Stomach (tissue), 9 donors: ENCODE data around the gene ZMAT3. TPM values are rescaled to one million over a fixed set of nuclear protein-coding genes. Genes with fewer than 3 reads are reported as not detected.
"Not testable (repeated sequence)": the region's sequence is repeated elsewhere in the genome, so short reads cannot be mapped to it uniquely, and the experiment has no call there.

Experiments
- DNase-seq, 2 donors: peaks; one replicate each; pipeline versions ENCODE4 v3.0.0 to v3.0.0-alpha.2; 2013 to 2019
- H3K27ac ChIP-seq, 5 donors: fragments of 200-600 bp in 4 of 5; sonication (generic) in 4 of 5; one replicate each; pipeline ENCODE4 v1.5.1; 2013 to 2019; ENCODE audit warnings: mild to moderate bottlenecking in 1 of 5, moderate library complexity in 1 of 5
- H3K27me3 ChIP-seq, 3 donors: fragments of 200-600 bp; sonication (generic); one replicate each; pipeline ENCODE4 v1.5.1; 2017 to 2019; ENCODE audit warnings: mixed run types in 1 of 3
- H3K36me3 ChIP-seq, 4 donors: fragments of 200-600 bp; sonication (generic); 1 replicate in 3 of 4; 2 replicates in 1 of 4; pipeline ENCODE4 v1.5.1; 2016 to 2019
- H3K4me1 ChIP-seq, 4 donors: fragments of 200-600 bp; sonication (generic); one replicate each; pipeline ENCODE4 v1.5.1; 2016 to 2019
- H3K4me3 ChIP-seq, 4 donors: fragments of 200-600 bp; sonication (generic) in 3 of 4; one replicate each; pipeline ENCODE4 v1.5.1; 2016 to 2019; ENCODE audit warnings: mild to moderate bottlenecking in 1 of 4
- H3K9me3 ChIP-seq, 4 donors: fragments of 200-600 bp; sonication (generic); one replicate each; pipeline ENCODE4 v1.5.1; 2016 to 2019
- EP300 ChIP-seq: sonication (generic); formaldehyde crosslinking; IDR thresholded peaks from one replicate; pipeline ENCODE4 v1.6.1; 2017; ENCODE audit warnings: antibody characterized with exemption
- POLR2A ChIP-seq, 4 donors: fragments of 450-650 bp; IDR thresholded peaks; one replicate each; pipeline ENCODE4 v1.6.1; 2016; ENCODE audit warnings: antibody characterized with exemption in 4 of 4, control low read depth in 2 of 4, mild to moderate bottlenecking in 1 of 4, moderate library complexity in 1 of 4
- POLR2AphosphoS5 ChIP-seq, 3 donors: sonication (generic); formaldehyde crosslinking; IDR thresholded peaks; one replicate each; pipeline ENCODE4 v1.6.1; 2016; ENCODE audit warnings: antibody characterized with exemption in 3 of 3
- WGBS, 5 donors: extraction: QIAGEN DNeasy Blood & Tissue Kit in 3 of 5; methylation state at CpG; one replicate each; pipeline versions ENCODE4 v1.1.5 to v1.1.7; 2013 to 2018; 5-methylcytosine and 5-hydroxymethylcytosine counted together
- intact Hi-C: fragments of 100-400 bp; cut with DNase I; formaldehyde crosslinking; loops from one replicate; pipeline ENCODE4 v1.15.1; 2023; ENCODE audit warnings: low total_unique reads
- polyA plus RNA-seq, 3 donors: library from polyadenylated mRNA; stranded (reverse); fragments of 200-250 nt; gene quantifications; one replicate each; pipeline ENCODE4 v1.2.3, GENCODE V29; 2013
- total RNA-seq, 5 donors: library from RNA; depleted of rRNA; stranded (reverse); fragments of >200 nt; gene quantifications; one replicate each; pipeline versions ENCODE4 v1.1.0 to v1.2.3, GENCODE V29; 2014 to 2016
- TF ChIP-seq, protein P1 (sequence below), 7 experiments: fragments of 450-650 bp in 4 of 7; fragments of 200-600 bp in 3 of 7; sonication (generic) in 3 of 7; IDR thresholded peaks; one replicate each; pipeline ENCODE4 v1.5.1; 2016 to 2019; ENCODE audit warnings: antibody characterized with exemption in 7 of 7, control low read depth in 2 of 7, mild to moderate bottlenecking in 1 of 7
- donor health status: healthy with polysubstance abuse.
- donor health status: Bipolar disorder and iron deficiency.
- donor health status: healthy.

ZMAT3 gene
- total and polyA plus RNA-seq, 8 donors = 1.4 to 19.8 (median 6.5) TPM

DNA sequence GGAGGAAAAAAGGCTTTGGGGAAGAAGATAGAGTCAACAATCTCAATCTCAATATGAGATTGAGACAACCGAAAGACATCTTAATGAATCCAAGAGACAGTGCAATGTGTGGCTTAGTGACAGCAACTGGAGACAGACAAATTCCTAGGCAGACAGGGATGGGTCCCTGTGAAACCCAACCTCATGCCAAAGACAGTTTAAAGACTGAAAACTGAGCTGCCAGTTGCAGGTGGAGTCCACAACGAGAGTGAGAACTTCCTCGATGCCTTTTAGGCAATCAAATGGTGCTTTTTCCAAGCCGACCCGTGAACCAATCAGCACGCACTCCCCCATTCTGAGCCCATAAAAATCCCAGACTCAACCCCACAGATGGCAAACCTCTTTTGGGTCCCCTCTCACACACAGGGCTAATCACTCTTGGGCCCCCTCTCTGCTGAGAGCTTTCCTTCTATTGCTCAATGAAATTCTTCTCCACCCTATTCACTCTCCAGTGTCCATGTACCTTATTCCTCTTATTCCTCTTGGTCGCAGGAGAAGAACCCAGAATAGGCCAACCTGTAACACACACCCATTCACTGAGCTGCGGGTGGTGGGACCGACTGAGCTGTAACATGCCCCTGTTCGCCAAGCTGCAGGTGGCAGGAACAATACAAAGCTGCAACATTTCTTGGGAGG lies 34.8 kb downstream of the ZMAT3 start:
- H3K36me3 ChIP-seq = peaks cover 0 to 11% (median 5%) of the 10 kb centered on the region in 4 donors
- H3K9me3 ChIP-seq = no peaks in the 10 kb centered on the region
- TF ChIP-seq POLR2AphosphoS5 (IDR thresholded peaks at IDR 0.05) (no peak), EP300 (no peak), POLR2A (IDR thresholded peaks at IDR 0.05) (no peak)
- TF ChIP-seq, protein P1, sequence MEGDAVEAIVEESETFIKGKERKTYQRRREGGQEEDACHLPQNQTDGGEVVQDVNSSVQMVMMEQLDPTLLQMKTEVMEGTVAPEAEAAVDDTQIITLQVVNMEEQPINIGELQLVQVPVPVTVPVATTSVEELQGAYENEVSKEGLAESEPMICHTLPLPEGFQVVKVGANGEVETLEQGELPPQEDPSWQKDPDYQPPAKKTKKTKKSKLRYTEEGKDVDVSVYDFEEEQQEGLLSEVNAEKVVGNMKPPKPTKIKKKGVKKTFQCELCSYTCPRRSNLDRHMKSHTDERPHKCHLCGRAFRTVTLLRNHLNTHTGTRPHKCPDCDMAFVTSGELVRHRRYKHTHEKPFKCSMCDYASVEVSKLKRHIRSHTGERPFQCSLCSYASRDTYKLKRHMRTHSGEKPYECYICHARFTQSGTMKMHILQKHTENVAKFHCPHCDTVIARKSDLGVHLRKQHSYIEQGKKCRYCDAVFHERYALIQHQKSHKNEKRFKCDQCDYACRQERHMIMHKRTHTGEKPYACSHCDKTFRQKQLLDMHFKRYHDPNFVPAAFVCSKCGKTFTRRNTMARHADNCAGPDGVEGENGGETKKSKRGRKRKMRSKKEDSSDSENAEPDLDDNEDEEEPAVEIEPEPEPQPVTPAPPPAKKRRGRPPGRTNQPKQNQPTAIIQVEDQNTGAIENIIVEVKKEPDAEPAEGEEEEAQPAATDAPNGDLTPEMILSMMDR (IDR thresholded peaks at IDR 0.05) = no peak
- H3K27me3 ChIP-seq = no peaks in the 10 kb centered on the region
- H3K27ac ChIP-seq = no peak overlapping the region
- intact Hi-C loops = no loop called here
- no peak for DNase-seq
- H3K4me3 ChIP-seq = no peak overlapping the region
- 90 to 98% (median 95%) methylated on average over 10 of the region's 10 CpGs for WGBS, 5 donors
- peaks cover 0 to 18% (median 6%) of the 10 kb centered on the region in 4 donors for H3K4me1 ChIP-seq

DNA sequence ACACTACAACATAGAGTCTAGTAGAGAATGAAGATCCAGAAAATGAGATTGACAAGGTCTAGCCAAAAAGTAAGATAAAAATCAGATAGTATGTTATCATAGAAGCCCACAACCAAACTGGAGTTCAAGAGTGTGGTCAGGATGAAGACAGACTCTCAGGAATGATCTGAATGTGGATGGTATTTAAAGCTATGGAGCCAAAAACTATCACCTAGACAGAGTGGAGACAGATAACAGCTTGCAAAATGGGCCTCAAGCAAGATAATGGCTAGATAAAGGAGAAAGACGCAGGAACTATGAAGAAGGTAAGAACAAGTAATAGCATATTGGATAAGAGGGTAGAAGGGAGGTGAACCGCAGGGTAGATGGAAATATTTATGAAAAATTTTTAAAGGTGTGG lies 35.4 kb downstream of the ZMAT3 start:
- H3K4me1 ChIP-seq = peaks cover 0 to 18% (median 6%) of the 10 kb centered on the region in 4 donors
- no peak for TF ChIP-seq POLR2A (IDR thresholded peaks at IDR 0.05)
- TF ChIP-seq POLR2AphosphoS5 (IDR thresholded peaks at IDR 0.05) = no peak
- no peak for TF ChIP-seq EP300
- TF ChIP-seq, protein P1 (IDR thresholded peaks at IDR 0.05) = no peak
- no peak overlapping the region for H3K4me3 ChIP-seq
- no peak overlapping the region for H3K27ac ChIP-seq
- intact Hi-C loops = no loop called here
- no peaks in the 10 kb centered on the region for H3K27me3 ChIP-seq
- no peak for DNase-seq
- 92 to 100% (median 94%) methylated on average over 2 of the region's 2 CpGs for WGBS, 5 donors
- H3K36me3 ChIP-seq = peaks cover 0 to 11% (median 5%) of the 10 kb centered on the region in 4 donors
- no peaks in the 10 kb centered on the region for H3K9me3 ChIP-seq

DNA sequence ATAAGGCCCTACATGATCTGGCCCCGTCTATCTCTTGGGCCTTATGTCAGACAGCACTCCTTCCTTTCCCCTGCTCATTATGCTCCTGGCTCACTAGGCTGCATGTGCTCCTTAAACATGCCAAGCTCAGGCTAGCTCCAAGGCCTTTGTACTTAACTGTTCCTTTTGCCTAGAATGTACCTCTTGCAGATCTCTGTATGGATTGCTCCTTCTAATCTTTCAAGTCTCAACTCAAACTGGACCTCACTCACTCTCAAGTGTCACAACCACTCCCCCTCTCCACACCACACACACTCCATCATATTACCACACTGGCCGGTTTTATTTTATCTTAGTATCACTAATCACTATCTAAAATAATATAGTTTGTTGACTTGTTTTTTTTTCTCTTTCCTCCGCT lies 36.4 kb downstream of the ZMAT3 start:
- peaks cover 0 to 11% (median 8%) of the 10 kb centered on the region in 4 donors for H3K36me3 ChIP-seq
- H3K9me3 ChIP-seq = no peaks in the 10 kb centered on the region
- DNase-seq = no peak
- H3K27ac ChIP-seq = no peak overlapping the region
- TF ChIP-seq POLR2AphosphoS5 (IDR thresholded peaks at IDR 0.05) = no peak
- no peak for TF ChIP-seq EP300
- no peak for TF ChIP-seq POLR2A (IDR thresholded peaks at IDR 0.05)
- TF ChIP-seq, protein P1 (IDR thresholded peaks at IDR 0.05) = no peak
- no peak overlapping the region for H3K4me3 ChIP-seq
- no peaks in the 10 kb centered on the region for H3K27me3 ChIP-seq
- intact Hi-C loops = no loop called here
- 76 to 87% (median 81%) methylated on average over 3 of the region's 3 CpGs for WGBS, 5 donors
- peaks cover 0 to 18% (median 6%) of the 10 kb centered on the region in 4 donors for H3K4me1 ChIP-seq

DNA sequence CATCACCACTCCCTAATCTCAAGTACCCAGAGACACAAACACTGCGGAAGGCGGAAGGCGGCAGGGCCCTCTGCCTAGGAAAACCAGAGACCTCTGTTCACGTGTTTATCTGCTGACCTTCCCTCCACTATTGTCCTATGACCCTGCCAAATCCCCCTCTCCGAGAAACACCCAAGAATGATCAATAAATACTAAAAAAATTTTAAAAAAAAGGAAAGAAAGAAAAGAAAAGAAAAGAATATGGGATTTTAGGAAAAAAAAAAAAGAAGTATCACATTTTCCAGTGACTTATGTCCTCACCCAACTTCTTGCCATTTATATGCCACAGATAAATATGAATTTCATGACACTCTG lies 38.3 kb downstream of the ZMAT3 start:
- H3K36me3 ChIP-seq, H3K27me3 ChIP-seq, H3K9me3 ChIP-seq, DNase-seq, intact Hi-C loops, H3K4me3 ChIP-seq, H3K27ac ChIP-seq: not testable (repeated sequence)
- WGBS, 5 donors = 46 to 79% (median 58%) methylated on average over 5 of the region's 5 CpGs
- H3K4me1 ChIP-seq = peaks cover 0 to 14% (median 6%) of the 10 kb centered on the region in 4 donors

DNA sequence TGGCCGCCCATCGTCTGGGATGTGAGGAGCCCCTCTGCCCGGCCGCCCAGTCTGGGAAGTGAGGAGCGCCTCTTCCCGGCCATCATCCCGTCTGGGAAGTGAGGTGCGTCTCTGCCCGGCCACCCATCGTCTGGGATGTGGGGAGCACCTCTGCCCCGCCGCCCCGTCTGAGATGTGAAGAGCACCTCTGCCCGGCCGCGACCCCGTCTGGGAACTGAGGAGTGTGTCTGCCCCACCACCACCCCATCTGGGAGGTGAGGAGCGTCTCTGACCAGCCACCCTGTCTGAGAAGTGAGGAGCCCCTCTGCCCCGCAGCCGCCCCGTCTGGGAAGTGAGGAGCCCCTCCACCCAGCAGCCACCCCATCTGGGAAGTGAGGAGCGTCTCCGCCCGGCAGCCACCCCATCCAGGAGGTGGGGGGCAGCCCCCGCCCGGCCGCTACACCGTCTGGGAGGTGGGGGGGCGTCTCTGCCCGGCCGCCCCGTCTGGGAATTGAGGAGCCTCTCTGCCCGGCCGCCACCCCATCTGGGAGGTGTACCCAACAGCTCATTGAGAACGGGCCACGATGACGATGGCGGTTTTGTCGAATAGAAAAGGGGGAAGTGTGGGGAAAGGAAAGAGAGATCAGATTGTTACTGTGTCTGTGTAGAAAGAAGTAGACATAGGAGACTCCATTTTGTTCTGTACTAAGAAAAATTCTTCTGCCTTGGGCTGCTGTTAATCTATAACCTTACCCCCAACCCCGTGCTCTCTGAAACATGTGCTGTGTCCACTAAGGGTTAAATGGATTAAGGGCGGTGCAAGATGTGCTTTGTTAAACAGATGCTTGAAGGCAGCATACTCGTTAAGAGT lies 38.9 kb downstream of the ZMAT3 start:
- H3K4me3 ChIP-seq, H3K9me3 ChIP-seq, intact Hi-C loops, H3K36me3 ChIP-seq, H3K27ac ChIP-seq, H3K27me3 ChIP-seq, DNase-seq: not testable (repeated sequence)
- 84 to 96% (median 91%) methylated on average over 31 to 40 of the region's 42 CpGs for WGBS, 5 donors
- peaks cover 0 to 12% (median 4%) of the 10 kb centered on the region in 4 donors for H3K4me1 ChIP-seq
